ENCODE data around the gene RANBP9. TPM values are rescaled to one million over a fixed set of nuclear protein-coding genes. Genes with fewer than 3 reads are reported as not detected.

RANBP9 gene
- total RNA-seq, 4 donors from 2014 or later = 35.8 to 64.7 (median 50.4) TPM

DNA sequence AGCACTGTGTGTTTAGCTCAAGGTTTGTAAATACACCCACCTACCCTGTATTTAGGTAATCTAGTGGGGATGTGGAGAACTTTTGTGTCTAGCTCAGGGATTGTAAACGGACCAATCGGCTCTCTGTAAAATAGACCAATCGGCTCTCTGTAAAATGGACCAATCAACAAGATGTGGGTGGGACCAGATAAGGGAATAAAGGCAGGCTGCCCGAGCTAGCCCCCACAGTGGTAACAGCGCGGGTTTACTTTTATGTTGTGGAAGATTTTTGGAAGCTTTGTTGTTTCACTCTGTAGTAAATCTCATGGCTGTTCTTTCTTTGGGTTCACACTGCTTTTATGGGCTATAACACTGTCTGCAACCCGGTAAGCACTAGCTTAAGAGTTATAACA, 32.1 kb upstream of the RANBP9 start:
- Histone ChIP-seq H3K27me3 (no peaks in the 10 kb centered on the region), H3K9me3 (no peaks in the 10 kb centered on the region), H3K36me3 (no peaks in the 10 kb centered on the region), H3K27ac (no peak overlapping the region), H3K4me3 (no peak overlapping the region), H3K4me1 (no peaks in the 10 kb centered on the region)
- TF ChIP-seq, protein P1, sequence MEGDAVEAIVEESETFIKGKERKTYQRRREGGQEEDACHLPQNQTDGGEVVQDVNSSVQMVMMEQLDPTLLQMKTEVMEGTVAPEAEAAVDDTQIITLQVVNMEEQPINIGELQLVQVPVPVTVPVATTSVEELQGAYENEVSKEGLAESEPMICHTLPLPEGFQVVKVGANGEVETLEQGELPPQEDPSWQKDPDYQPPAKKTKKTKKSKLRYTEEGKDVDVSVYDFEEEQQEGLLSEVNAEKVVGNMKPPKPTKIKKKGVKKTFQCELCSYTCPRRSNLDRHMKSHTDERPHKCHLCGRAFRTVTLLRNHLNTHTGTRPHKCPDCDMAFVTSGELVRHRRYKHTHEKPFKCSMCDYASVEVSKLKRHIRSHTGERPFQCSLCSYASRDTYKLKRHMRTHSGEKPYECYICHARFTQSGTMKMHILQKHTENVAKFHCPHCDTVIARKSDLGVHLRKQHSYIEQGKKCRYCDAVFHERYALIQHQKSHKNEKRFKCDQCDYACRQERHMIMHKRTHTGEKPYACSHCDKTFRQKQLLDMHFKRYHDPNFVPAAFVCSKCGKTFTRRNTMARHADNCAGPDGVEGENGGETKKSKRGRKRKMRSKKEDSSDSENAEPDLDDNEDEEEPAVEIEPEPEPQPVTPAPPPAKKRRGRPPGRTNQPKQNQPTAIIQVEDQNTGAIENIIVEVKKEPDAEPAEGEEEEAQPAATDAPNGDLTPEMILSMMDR (IDR thresholded peaks at IDR 0.05) = no peak
- 96% methylated on average over 7 of the region's 7 CpGs for WGBS
- no peak for DNase-seq (ENCODE audit: low spot score in 2 of 2)

DNA sequence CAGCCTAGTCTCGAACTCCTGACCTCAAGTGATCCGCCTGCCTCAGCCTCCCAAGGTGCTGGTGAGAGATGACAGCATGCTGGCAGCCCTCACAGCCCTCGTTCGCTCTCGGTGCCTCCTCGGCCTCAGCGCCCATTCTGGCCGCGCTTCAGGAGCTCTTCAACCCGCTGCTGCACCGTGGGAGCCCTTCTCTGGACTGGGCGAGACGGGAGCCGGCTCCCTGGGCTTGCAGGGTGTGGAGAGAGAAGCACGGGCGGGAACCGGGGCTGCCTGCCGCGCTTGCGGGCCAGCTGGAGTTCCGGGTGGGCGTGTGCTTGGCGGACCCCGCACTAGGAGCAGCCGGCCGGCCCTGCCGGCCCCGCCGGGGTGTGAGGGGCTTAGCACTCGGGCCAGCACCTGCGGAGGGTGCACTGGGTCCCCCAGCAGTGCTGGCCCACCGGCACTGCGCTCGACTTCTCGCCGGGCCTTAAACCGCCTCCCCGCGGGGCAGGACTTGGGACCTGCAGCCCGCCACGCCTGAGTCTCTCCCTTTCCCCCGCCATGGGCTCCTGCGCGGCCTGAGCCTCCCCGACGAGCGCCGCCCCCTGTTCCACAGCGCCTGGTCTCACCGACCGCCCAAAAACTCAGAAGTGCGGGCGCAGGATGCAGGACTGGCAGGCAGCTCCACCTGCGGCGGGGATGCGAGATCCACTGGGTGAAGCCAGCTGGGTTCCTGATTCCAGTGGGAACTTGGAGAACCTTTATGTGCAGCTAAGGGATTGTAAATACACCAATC, 31.5 kb upstream of the RANBP9 start:
- WGBS = 95% methylated on average over 7 of the region's 56 CpGs
- DNase-seq (ENCODE audit: low spot score in 2 of 2) = no peak
- H3K36me3 ChIP-seq = no peaks in the 10 kb centered on the region
- TF ChIP-seq EP300 (IDR thresholded peaks at IDR 0.05) = no peak
- TF ChIP-seq, protein P1 (IDR thresholded peaks at IDR 0.05) = no peak
- peak overlapping the region; percentile 22 for H3K4me3 ChIP-seq
- no peaks in the 10 kb centered on the region for H3K4me1 ChIP-seq
- no peak overlapping the region for H3K27ac ChIP-seq
- H3K9me3 ChIP-seq = no peaks in the 10 kb centered on the region
- H3K27me3 ChIP-seq = no peaks in the 10 kb centered on the region

DNA sequence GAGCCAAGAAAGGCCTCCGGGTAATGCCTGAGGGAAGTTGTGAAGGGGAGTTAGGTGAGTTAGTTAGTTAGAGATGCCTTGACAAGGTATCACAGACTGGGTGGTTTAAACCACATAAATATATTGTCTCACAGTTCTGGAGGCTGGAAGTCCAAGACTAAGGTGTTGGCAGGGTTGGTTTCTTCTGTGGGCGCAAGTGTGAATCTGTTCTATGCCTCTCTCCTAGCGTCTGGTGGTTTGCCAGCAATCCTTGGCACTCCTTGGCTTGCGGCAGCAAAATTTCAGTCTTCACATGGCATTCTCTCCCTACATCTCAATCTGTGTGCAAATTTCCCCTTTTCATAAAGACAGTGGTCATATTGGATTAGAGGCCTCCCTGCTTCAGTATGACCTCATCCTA, 29.7 kb upstream of the RANBP9 start:
- H3K27ac ChIP-seq = no peak overlapping the region
- TF ChIP-seq POLR2A (IDR thresholded peaks at IDR 0.05) (no peak), EP300 (IDR thresholded peaks at IDR 0.05) (no peak), POLR2AphosphoS5 (IDR thresholded peaks at IDR 0.05) (no peak)
- TF ChIP-seq, protein P1 (IDR thresholded peaks at IDR 0.05) = no peak
- no peaks in the 10 kb centered on the region for H3K27me3 ChIP-seq
- H3K9me3 ChIP-seq = no peaks in the 10 kb centered on the region
- WGBS = 93% methylated on average over 4 of the region's 4 CpGs
- DNase-seq (ENCODE audit: low spot score in 2 of 2) = no peak
- H3K36me3 ChIP-seq = no peaks in the 10 kb centered on the region
- no peaks in the 10 kb centered on the region for H3K4me1 ChIP-seq
- no peak overlapping the region for H3K4me3 ChIP-seq

DNA sequence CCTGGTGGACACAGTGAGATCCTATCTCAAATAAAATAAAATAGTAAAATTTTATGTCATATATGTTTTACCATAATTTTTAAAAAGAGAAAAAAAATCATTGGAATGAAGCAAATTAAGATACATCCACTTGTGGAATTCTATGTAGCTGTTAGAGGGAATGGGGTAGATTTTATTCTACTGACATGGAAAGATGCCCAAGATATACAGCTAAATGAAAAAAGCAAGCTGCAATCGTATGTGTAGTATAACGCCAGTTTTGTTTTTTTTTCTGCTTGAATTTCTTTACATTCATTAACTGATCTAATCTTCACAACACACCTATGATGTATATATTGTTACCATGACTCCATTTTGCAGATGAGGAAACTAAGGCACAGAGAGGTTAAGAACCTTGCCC, 23.4 kb upstream of the RANBP9 start:
- no peak for DNase-seq (ENCODE audit: low spot score in 2 of 2)
- WGBS = 75% methylated on average over 2 of the region's 2 CpGs
- no peak overlapping the region for H3K27ac ChIP-seq
- H3K27me3 ChIP-seq = no peaks in the 10 kb centered on the region
- H3K36me3 ChIP-seq = no peaks in the 10 kb centered on the region
- no peaks in the 10 kb centered on the region for H3K9me3 ChIP-seq
- no peak overlapping the region for H3K4me3 ChIP-seq
- H3K4me1 ChIP-seq = peaks cover 12% of the 10 kb centered on the region
- TF ChIP-seq EP300 (IDR thresholded peaks at IDR 0.05) = no peak
- TF ChIP-seq, protein P1 (IDR thresholded peaks at IDR 0.05) = no peak
- no peak for TF ChIP-seq POLR2A (IDR thresholded peaks at IDR 0.05)
- no peak for TF ChIP-seq POLR2AphosphoS5 (IDR thresholded peaks at IDR 0.05)

DNA sequence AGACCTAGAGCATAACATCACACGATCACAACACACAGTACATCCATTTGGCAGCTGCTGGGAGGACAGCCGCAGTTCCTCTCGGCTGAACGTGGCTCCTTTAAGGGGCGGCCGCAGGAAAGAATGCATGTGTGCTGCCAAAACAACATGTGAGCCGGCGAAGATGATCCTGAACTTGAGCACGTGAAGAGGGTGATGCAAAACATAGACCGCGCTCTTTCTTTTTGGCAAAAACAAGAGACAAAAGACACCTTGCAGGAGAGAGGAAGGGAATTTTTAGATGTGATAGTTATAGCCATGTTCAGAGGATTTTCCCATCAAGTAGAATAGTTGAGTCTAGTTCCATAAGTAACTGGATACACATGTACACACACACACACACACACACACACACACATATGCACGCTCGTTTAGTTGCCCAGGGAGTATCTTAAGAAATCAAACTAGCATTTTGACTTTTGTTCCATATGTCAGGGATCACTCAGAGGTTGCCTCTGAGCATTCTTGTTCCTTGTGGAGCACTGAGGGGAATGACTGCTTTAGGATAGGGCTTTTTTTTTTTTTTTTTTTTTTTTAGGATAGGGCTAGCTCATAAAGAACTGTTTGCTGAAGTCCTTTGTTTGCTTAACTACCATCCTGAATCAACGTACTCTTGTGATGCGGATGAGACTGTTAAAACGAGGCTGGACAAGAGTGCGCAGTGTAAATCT, 21.7 kb upstream of the RANBP9 start:
- Histone ChIP-seq H3K36me3 (no peaks in the 10 kb centered on the region), H3K27me3 (no peaks in the 10 kb centered on the region), H3K27ac (no peak overlapping the region), H3K4me3 (no peak overlapping the region), H3K9me3 (no peaks in the 10 kb centered on the region), H3K4me1 (peaks cover 12% of the 10 kb centered on the region)
- peak in 1 of 2 donors; percentile 89 for DNase-seq (ENCODE audit: low spot score in 2 of 2)
- TF ChIP-seq POLR2A (IDR thresholded peaks at IDR 0.05) (no peak), EP300 (IDR thresholded peaks at IDR 0.05) (peak; percentile 9), POLR2AphosphoS5 (IDR thresholded peaks at IDR 0.05) (peak in 2 of 3 donors; percentile 55 to 68)
- TF ChIP-seq, protein P1 (IDR thresholded peaks at IDR 0.05) = no peak
- WGBS = 43% methylated on average over 17 of the region's 17 CpGs
